ENCODE results near the gene ZG16B. TPM values are rescaled to one million over a fixed set of nuclear protein-coding genes. Genes with fewer than 3 reads are reported as not detected.
A peak's percentile ranks its signal among the peaks of the same experiment; 100 is the strongest.

Gene ZG16B, protein sequence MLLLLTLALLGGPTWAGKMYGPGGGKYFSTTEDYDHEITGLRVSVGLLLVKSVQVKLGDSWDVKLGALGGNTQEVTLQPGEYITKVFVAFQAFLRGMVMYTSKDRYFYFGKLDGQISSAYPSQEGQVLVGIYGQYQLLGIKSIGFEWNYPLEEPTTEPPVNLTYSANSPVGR
- total RNA-seq (2014; rRNA removed; shearing (Covaris generic); ENCODE audit: low replicate concordance): 0.93 TPM in 1 of 2 replicates, not detected in the other

DNA sequence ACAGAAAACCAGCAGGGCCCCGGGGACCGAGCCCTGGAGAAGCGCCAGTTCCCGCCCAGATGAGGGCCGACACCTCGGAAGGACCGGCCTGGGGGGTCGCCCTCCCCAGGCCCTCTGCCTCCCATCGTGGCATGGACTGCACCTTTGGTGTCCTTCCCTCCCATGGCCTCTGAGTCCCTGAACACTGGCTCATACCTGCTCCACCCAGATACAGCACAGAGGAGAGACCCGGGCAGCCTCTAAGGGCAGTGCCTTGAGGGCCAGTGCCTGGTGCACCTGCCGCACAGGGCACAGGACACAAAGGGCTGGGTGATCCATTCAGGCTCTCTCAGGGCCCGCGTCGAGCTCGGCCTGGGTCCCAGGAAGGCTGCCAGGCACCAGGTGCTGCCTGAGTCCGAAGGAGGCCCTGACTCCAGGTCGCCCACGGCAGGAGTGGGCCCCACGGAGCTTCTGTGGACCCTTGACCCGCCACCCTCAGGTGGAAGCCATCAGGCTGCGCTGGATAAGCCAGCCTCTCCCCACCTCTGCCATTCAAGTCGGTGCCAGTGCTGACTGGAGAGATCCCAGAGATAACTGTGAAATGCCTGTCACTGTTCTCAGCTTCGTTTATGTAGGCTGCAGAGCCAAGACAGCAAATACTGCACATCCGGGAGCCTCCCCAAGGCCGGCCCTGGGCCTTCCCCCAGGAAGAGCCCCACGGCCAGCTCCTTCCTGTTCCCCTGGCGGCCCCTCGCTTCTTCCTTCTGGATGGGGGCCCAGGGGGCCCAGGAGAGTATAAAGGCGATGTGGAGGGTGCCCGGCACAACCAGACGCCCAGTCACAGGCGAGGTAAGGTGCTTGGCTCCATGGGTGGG, at the start of gene ZG16B:
TSS of gene ZG16B (plus strand) at position 803 of the 854 bp plus-strand sequence. CDS start 139 bp downstream, outside the sequence.
- no peak for DNase-seq (ENCODE audit: low read depth)
- in situ Hi-C loops (cut with HindIII; ENCODE audit: low pct_unique_long_range_greater_than_20kb, low sequenced_read_pairs): no loop called here

DNA sequence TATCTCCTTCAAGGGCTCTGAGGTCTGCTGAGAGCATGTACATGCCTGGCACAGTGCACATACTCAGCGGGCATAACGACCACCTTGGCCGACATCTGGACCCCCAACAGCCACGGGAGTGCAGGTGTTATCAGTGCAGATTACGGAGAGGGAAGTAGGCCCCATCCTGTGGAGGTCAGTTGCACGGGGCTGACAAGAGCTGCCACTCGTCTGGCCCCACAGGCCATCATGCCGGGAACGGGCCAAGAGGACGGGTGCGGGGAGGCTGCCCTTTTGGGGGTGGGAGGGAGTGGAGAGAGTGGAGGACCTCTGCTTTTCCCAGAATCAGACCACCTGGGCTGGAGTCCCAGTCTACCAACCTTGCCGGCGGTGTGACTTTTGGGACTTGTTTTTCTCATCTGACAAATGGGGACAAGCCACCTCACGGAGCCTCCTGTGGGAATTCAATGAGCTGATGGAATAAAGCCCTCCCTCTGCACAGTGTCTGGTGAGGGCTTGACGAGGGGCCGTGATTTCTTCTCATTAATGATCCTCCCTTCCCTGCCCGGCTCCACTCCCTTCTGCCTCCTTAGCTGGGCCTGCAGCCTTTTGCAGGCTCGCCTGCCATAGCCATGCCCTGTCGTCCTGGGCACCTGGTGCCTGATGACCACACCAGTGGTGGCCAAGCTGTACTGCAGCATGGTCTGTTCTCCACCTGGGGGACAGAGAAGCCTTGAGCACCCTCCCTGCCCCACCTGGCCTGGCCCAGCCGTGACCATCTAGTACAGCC, 47.3 kb upstream of the ZG16B start:
- in situ Hi-C loops (cut with HindIII; ENCODE audit: low pct_unique_long_range_greater_than_20kb, low sequenced_read_pairs): no loop called here

DNA sequence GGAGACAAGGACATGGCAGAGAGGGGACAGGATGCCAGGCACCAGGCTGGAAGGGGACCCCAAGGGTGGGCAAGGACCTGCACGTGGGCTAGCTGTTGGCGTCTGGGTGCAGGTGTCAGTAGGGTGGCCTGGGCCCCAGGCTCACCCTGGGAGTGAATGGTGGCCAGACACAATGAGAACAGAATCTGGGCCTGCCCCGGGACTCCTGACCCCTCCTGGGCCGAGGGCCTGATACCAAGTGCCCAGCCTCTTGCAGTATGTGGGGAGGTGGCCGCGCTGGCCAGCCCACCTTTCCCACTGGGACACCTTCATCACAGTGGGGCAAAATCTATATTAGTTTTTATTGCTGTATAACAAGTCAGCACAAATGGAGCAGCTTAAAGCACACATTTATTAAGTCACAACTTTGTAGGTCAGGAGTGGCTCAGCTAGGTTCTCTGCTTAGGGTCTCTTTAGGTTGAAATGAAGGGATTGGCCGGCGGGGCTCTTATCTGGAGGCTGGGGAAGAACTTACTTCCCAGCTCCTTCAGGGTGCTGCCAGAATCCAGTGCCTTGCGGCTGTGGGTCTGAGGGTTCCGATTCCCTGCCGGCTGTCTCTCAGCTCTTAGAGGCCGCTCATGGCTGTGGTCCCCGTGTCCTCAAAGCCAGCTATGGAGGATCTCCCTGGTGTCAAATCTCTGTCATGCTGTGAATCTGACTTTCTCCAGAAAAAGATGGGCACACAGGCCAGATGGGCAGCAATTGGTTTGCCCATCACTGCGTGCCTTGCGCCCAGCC, 46.3 kb upstream of the ZG16B start:
- no peak for DNase-seq (ENCODE audit: low read depth)
- in situ Hi-C loops (cut with HindIII; ENCODE audit: low pct_unique_long_range_greater_than_20kb, low sequenced_read_pairs): no loop called here

More for the DNA sequence above, 47.3 kb upstream of the ZG16B start:
- no peak for DNase-seq (ENCODE audit: low read depth)

DNA sequence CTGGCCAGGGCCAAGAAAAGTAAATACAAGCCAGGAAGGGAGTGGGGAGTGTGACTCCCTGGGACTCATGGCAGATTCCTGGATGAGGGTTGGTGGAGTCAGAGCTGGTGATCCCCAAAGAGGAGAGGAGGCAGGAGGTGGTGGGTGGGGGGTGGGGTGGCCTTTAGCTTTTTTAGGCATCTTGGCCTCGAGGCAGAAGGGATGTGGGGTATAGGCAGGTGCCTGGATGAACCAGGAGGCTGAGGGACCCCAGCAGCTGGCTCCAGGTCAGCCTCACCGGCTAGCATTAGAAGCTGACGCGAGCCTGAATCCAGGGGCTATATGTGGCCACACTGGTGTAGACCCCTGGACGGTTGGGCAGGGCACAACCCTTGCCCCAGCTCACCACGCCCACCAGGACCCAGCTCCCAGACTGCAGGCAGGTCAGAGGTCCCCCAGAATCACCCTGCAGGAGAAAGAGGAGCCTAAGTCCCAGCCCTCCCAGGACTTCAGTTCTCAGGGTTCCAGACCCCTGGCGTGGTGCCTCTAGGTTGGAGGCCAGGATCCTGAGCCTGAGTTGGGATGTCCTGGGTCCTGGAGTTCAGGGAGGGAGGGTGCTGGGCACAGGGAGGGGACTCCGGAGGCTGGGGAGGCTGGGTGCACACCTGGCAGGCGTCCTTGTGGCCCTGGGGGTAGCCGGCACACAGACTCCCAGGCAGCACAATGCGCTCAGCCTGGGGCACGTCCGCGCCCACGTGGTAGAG, 45.6 kb upstream of the ZG16B start:
- DNase-seq (ENCODE audit: low read depth): no peak
- in situ Hi-C loops (cut with HindIII; ENCODE audit: low pct_unique_long_range_greater_than_20kb, low sequenced_read_pairs): no loop called here

DNA sequence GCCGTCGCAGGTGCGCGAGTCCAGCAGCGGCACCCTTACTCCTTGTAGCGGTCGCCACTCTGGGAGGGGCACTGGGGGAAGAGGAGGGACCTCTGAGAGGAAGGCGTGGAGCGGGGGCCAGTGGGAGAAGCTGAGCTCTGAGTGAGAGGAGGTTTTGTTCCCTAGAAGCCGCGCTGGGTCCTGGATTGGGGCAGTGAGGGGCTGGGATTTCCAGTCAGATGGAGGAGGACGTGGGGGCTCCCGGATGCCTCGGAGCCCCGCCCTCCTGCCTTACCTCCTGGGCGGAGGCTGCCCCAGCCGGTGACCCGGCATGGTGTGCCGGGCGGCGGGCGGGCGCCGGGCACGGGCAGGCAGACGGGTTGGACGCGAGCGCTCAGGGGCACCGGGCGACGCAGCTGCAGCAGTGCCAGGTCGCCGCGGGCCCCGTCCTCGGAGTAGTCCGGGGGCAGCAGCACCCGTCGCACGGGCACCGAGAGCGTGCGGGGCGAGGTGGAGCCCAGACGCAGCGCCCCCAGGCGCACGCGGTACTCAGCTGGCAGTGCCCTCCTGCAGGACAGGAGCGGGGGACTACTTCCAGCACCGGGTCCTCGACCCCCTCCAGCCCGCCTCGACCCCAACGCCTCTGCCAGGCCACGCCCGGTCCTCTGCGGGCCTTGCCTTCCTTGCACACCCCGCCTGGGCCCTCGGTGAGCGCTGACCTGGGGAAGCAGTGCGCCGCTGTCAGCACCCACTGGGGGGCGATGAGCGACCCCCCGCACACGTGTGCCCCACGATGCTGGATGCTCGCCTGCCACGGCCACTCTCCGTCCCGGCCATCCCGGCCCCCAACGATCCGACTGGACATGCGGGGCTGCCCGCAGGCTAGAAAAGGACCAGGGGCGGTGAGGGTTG, 44.8 kb upstream of the ZG16B start:
- no peak for DNase-seq (ENCODE audit: low read depth)
- in situ Hi-C loops (cut with HindIII; ENCODE audit: low pct_unique_long_range_greater_than_20kb, low sequenced_read_pairs): no loop called here

DNA sequence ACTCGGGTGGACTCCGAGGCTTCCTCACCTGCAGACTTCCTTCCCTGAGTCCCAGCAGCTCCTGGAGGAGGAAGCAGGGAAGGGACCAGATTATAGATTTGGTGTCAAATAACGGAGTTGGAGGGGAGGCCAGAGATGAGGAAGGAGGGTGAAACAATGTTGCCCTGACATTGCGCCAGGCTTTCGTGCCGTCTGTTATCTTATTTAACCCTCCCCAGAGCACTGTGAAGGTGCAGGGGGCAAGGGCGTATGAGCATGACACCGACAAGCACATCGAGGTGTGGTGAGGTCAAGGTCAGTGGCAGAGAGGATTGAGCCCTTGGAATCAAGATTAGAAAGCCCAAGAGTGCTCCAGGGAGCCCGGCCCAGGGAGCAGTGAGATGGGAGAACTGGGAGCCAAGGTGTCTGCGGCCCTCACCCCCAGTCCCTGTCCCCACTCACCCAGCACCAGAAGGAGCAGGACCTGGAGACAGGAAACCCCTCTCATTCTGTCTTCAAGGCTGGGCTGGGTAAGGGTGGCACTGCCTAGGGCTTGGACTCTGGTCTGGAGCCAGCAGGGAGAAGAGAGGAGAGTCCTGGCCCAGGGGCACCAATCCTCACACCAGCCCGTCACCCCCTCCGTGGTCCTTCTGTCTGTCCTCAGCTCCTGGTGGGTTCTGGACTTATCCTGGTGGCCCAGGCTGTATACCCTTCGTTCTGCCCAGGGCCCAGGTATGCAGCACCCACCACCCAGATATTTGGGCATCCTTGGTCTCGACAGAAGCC, 43.9 kb upstream of the ZG16B start:
- DNase-seq (ENCODE audit: low read depth): no peak
- in situ Hi-C loops (cut with HindIII; ENCODE audit: low pct_unique_long_range_greater_than_20kb, low sequenced_read_pairs): no loop called here

DNA sequence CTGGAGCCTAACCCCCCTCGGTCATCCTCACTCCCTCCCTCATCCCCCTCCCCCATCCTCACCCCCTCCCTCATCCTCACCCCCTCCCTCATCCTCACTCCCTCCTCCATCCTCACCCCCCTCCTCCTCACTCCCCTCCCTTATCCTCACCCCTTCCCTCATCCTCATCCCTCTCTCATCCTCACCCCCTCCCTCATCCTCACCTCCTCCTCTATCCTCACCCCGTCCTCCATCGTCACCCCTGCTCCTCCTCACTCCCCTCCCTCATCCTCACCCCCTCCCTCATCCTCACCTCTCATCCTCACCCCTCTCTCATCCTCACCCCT, 43.3 kb upstream of the ZG16B start:
- DNase-seq (ENCODE audit: low read depth): no peak
- in situ Hi-C loops (cut with HindIII; ENCODE audit: low pct_unique_long_range_greater_than_20kb, low sequenced_read_pairs): no loop called here

DNA sequence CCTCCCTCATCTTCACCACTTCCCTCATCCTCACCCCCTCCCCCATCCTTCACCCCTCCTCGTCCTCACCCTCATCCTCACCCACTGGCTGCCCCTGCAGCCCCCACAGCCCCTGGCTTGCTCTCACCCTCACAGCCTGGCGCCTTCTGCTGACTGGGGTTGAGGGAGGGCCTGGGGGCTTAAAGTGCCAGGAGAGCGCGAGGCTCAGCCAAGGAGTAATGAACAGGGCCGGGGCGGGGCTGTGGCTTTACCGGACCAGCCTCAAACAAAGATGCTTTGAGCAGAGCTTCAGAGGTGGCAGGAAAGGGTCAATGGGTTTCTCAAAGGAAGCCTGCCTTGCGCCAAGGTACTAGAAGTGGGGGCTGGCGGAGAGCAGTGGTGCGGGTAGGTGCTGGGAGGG, 42.7 kb upstream of the ZG16B start, which contains the start of gene PRSS33:
TSS of gene PRSS33 (minus strand) at position 155 of the 400 bp plus-strand sequence. CDS start 1,013 bp downstream, outside the sequence.
- in situ Hi-C loops (cut with HindIII; ENCODE audit: low pct_unique_long_range_greater_than_20kb, low sequenced_read_pairs): no loop called here

DNA sequence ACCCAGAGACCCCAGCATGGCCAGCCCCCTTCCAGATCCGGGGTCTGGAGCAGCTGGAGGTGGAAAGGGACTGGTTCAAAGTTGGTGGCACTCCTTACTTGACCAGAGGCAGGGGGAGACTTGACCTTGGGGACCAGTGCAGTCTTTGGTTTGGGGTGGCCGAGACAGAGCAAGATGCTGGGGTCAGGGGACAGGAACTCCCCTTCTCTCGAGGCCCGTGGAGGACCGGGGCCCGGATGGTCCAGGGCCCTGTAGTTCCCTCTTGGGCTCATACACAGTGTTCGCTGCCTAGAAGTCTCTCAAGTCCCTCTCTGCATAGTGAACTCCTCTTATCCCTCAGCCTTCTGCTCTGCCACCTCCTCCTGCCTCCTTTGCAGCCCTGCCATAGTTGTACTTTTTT, 42.1 kb upstream of the ZG16B start:
- DNase-seq (ENCODE audit: low read depth): no peak
- in situ Hi-C loops (cut with HindIII; ENCODE audit: low pct_unique_long_range_greater_than_20kb, low sequenced_read_pairs): no loop called here

More for the DNA sequence above, 42.7 kb upstream of the ZG16B start, which contains the start of gene PRSS33:
- no peak for DNase-seq (ENCODE audit: low read depth)

DNA sequence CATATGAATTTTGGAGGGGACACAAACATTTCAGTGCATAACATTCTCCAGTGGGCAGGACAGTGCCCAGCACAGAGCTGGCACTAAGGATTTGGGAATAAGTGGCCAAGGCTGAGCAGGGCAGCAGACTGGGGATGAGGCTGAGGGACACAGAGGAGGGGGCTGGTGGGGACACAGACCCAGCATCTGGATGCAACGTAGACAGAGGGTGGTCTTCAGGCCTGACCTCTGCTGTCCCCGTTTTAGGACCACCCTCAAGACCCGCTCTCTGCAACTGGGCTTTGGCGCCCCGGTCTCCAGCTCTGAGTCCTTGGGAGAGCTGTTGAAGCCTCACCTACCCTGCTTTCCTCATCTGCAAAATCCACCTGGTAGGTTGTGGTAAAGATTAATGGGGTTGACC, 39.5 kb upstream of the ZG16B start:
- in situ Hi-C loops (cut with HindIII; ENCODE audit: low pct_unique_long_range_greater_than_20kb, low sequenced_read_pairs): no loop called here

DNA sequence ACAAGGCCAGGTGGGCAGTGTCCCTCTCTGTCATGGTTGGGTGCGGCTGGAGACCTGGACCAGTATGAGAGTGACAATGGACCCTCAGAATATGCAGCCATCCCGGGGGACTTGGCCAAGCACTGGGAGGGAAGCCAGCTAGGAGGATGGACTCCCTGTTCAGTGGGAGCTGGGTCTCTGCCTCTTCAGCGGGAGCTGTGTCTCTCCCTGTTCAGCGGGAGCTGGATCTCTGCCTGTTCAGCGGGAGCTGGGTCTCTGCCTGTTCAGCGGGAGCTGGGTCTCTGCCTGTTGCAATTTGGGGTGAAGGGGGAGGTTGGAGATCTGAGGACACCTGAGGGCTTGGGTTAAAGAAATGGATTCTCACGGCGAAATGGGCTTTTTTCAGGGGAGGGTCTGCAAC, 38.9 kb upstream of the ZG16B start:
- DNase-seq (ENCODE audit: low read depth): no peak
- in situ Hi-C loops (cut with HindIII; ENCODE audit: low pct_unique_long_range_greater_than_20kb, low sequenced_read_pairs): no loop called here

More for the DNA sequence above, 39.5 kb upstream of the ZG16B start:
- DNase-seq (ENCODE audit: low read depth): no peak

DNA sequence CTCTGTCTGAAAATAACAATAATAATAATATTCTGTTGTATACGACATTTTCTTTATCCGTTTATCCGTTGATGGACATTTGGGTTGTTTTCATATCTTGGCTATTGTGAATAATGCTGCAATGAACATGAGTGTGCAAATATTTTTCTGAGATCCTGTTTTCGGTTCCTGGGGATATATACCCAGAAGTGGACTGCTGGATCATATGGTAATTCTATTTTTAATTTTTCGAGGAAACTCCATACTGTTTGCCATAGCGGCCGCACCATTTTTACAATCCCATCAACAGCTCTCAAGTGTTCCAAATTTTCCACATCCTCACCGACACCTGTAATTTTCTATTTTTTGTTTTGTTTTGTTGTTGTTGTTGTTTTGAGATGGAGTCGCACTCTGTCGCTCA, 37.2 kb upstream of the ZG16B start:
- no peak for DNase-seq (ENCODE audit: low read depth)
- in situ Hi-C loops (cut with HindIII; ENCODE audit: low pct_unique_long_range_greater_than_20kb, low sequenced_read_pairs): no loop called here

DNA sequence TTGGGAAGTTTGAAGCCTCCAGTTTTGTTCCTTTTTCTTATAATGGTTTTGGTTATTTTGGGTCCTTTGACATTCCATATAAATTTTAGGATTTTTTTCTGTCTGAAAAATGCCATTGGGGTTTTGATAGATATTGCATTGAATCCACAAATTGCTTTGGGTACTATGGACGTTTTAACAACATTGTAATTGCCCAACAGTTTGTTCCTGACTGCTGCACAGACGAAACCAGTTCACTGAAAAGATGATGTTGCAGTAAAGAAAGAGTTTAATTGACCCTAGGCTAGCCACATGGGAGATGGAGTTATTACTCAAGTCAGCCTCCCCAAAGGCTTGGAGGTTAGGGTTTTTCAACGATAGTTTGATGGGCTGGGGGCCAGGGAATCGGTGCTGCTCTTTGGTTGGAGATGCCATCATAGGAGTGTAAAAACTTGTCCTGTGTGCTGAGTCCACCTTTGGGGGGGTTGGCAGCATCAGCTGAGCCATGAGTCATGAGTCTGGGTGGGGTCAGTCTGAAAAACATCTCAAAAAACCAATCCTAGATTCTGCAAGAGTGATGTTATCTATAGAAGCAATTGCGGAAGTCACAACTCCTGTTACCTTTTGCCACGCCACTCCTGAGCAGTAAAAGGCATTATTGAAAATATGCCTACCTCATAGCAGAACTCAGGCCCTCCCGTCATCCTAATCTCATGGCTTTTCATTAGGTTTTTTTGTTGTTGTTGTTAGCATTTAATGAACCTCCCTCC, 34.5 kb upstream of the ZG16B start:
- DNase-seq (ENCODE audit: low read depth): peak; percentile 63
- in situ Hi-C loops (cut with HindIII; ENCODE audit: low pct_unique_long_range_greater_than_20kb, low sequenced_read_pairs): no loop called here

DNA sequence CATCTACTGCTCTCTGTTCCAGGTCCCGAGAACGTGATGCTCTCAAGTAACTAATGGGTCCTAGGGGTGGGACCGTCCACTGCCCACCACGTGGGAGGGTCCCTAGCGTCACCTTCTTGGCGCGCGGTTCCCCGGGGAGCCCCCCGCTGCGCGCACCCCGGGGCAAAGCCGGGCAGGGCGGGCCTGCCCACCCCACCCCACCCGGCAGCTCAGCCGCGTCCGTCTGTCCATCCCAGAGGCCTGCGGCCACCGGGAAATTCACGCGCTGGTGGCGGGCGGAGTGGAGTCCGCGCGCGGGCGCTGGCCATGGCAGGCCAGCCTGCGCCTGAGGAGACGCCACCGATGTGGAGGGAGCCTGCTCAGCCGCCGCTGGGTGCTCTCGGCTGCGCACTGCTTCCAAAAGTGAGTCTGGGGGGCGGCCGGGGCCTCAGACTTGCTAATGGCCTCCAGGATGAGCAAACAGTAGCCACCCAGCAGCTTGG, 31.3 kb upstream of the ZG16B start:
- no peak for DNase-seq (ENCODE audit: low read depth)
- in situ Hi-C loops (cut with HindIII; ENCODE audit: low pct_unique_long_range_greater_than_20kb, low sequenced_read_pairs): no loop called here

DNA sequence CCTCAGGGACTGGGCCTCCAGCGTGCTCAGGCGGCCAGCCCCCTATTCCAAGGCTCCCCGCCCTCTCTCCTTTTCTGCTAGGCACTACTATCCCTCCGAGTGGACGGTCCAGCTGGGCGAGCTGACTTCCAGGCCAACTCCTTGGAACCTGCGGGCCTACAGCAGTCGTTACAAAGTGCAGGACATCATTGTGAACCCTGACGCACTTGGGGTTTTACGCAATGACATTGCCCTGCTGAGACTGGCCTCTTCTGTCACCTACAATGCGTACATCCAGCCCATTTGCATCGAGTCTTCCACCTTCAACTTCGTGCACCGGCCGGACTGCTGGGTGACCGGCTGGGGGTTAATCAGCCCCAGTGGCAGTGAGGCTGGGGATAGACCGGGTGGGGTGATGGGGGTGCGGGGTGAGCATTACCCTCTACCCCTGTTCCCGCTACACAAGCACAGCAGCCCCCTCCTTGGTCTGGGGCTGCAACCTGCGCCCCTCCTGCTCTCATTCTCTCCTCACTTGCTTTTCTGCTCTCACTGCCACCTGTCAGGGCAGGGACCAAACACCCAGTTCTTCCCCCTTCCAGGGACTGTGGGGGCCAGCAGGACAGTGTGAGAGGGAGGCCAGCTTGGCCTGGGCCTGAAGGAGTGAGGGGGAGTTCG, 30.8 kb upstream of the ZG16B start:
- in situ Hi-C loops (cut with HindIII; ENCODE audit: low pct_unique_long_range_greater_than_20kb, low sequenced_read_pairs): no loop called here
- DNase-seq (ENCODE audit: low read depth): no peak

All from Caki2 (cell line).